Activated CD8-positive, alpha-beta T cell treated with anti-CD3 and anti-CD28 coated beads for 36 hours (primary cell): ENCODE results near the gene GAS2. TPM values are rescaled to one million over a fixed set of nuclear protein-coding genes. Genes with fewer than 3 reads are reported as not detected.
A peak's percentile ranks its signal among the peaks of the same experiment; 100 is the strongest.
"Not testable (repeated sequence)": the region's sequence is repeated elsewhere in the genome, so short reads cannot be mapped to it uniquely, and the experiment has no call there.

Experiments used
- ATAC-seq: fragments of 200-7000 bp; cut with Tn5 transposase; one replicate; pipeline ENCODE4 v1.10.0; 2021; ENCODE audit warnings: mild to moderate bottlenecking, moderate library complexity
- CTCF ChIA-PET: fragments of 350-600 bp; sonication (Branson Sonifier 250); formaldehyde crosslinking; loops from one replicate; lab custom pipeline; 2021; ENCODE audit warnings: antibody characterized with exemption; lab: Charles Lee
- POLR2A ChIA-PET: fragments of 350-600 bp; sonication (Branson Sonifier 250); formaldehyde crosslinking; loops from one replicate; lab custom pipeline; 2021; ENCODE audit warnings: antibody characterized with exemption; lab: Charles Lee
- DNase-seq: peaks from one replicate; pipeline ENCODE4 v3.0.0-alpha.2; 2020
- H3K27ac Mint-ChIP-seq: one replicate; pipeline ENCODE4 v1.8.0; 2021; ENCODE audit warnings: mild to moderate bottlenecking, mixed read lengths
- H3K27me3 Mint-ChIP-seq: one replicate; pipeline ENCODE4 v1.8.0; 2021; ENCODE audit warnings: mixed read lengths
- H3K36me3 Mint-ChIP-seq: one replicate; pipeline ENCODE4 v1.8.0; 2021; ENCODE audit warnings: low read depth, mixed read lengths
- H3K4me1 Mint-ChIP-seq: one replicate; pipeline ENCODE4 v1.8.0; 2021; ENCODE audit warnings: low read depth, mixed read lengths
- H3K4me3 Mint-ChIP-seq: one replicate; pipeline ENCODE4 v1.8.0; 2021; ENCODE audit warnings: mild to moderate bottlenecking, moderate library complexity, mixed read lengths
- H3K9me3 Mint-ChIP-seq: one replicate; pipeline ENCODE4 v1.8.0; 2021; ENCODE audit warnings: mixed read lengths
- intact Hi-C: fragments of 100-400 bp; cut with micrococcal nuclease; formaldehyde crosslinking; loops from one replicate; pipeline ENCODE4 v1.10.0; 2022
- total RNA-seq, 2 experiments: library from RNA; stranded (reverse); gene quantifications; one replicate each; pipeline ENCODE4 v1.2.3, GENCODE V29; 2021
- TF ChIP-seq, protein P1 (sequence below): fragments of 200-600 bp; IDR thresholded peaks from one replicate; pipeline ENCODE4 v1.8.0; 2022; ENCODE audit warnings: antibody characterized with exemption, mild to moderate bottlenecking

The GAS2 gene
- total RNA-seq, 2 experiments from 2014 or later = 0.99 to 2.6 TPM

DNA sequence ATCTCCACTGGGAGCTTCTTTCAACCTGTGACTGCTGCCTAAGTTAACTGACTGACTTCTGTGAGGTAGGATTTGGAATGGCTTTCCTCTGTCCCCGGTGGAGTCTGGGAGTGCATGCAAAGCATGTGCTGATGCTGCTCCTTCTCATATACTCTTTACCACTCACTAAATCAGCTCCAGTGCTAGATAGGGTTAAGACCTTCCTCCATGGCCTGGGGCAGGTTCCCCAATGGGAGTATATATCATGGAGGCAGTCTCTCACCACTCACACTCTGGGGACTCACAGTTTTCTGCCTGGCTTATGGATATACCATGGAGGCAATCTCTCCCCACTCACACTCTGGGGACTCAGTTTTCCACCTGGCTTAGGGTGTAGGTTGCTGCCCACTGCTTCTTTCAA lies 30.7 kb upstream of the GAS2 start:
- peaks cover 1% of the 10 kb centered on the region for H3K4me1 Mint-ChIP-seq
- ATAC-seq (peak; percentile 57), DNase-seq (no peak)
- ChIA-PET CTCF (interaction anchor here (1.9 kb wide), 1 partner anchor 11 kb away, joined by 6 read pairs; the partner anchor contains the start of gene FANCF), POLR2A (interaction anchor here (0.8 to 1.6 kb wide), 2 partner anchors 11 to 26 kb away, joined by 3 to 11 read pairs; partner anchors contain the start of gene FANCF)
- no peaks in the 10 kb centered on the region for H3K36me3 Mint-ChIP-seq
- no peaks in the 10 kb centered on the region for H3K27me3 Mint-ChIP-seq
- intact Hi-C loops = no loop called here
- H3K4me3 Mint-ChIP-seq = no peak overlapping the region
- H3K27ac Mint-ChIP-seq = no peak overlapping the region
- TF ChIP-seq, protein P1, sequence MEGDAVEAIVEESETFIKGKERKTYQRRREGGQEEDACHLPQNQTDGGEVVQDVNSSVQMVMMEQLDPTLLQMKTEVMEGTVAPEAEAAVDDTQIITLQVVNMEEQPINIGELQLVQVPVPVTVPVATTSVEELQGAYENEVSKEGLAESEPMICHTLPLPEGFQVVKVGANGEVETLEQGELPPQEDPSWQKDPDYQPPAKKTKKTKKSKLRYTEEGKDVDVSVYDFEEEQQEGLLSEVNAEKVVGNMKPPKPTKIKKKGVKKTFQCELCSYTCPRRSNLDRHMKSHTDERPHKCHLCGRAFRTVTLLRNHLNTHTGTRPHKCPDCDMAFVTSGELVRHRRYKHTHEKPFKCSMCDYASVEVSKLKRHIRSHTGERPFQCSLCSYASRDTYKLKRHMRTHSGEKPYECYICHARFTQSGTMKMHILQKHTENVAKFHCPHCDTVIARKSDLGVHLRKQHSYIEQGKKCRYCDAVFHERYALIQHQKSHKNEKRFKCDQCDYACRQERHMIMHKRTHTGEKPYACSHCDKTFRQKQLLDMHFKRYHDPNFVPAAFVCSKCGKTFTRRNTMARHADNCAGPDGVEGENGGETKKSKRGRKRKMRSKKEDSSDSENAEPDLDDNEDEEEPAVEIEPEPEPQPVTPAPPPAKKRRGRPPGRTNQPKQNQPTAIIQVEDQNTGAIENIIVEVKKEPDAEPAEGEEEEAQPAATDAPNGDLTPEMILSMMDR = no peak
- H3K9me3 Mint-ChIP-seq = no peaks in the 10 kb centered on the region

- no peaks in the 10 kb centered on the region for H3K27me3 Mint-ChIP-seq
- peaks cover 1% of the 10 kb centered on the region for H3K4me1 Mint-ChIP-seq
- H3K9me3 Mint-ChIP-seq = no peaks in the 10 kb centered on the region
- no peaks in the 10 kb centered on the region for H3K36me3 Mint-ChIP-seq
- intact Hi-C loops = no loop called here
- H3K4me3 Mint-ChIP-seq = no peak overlapping the region
- POLR2A ChIA-PET = no interaction called here
- CTCF ChIA-PET = no interaction called here
- H3K27ac Mint-ChIP-seq = no peak overlapping the region
- ATAC-seq = no peak
- DNase-seq = no peak
- TF ChIP-seq, protein P1 = no peak
These were observed 25.5 kb upstream of the GAS2 start for GRCh38 chr11:22640862-22641261.

DNA sequence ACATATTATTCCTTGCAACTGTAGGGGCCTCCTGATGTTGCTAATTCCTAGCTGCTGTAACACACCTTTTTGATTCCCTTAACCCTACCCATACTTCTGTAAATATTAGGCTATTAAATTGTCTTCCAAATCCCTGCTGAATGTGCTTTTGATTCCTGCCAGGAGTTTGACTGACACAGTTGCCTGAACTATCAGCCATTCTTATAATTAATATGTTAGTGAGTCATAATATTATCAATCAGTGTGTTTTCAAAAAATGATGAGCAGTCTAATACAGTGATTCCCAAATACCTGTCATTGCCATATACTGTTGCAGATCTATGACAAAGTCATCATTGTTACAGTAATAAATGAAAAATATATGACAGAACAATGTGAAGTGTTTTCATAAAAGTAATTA lies 24.9 kb upstream of the GAS2 start:
- no peak overlapping the region for H3K4me3 Mint-ChIP-seq
- no peak overlapping the region for H3K27ac Mint-ChIP-seq
- peaks cover 1% of the 10 kb centered on the region for H3K4me1 Mint-ChIP-seq
- H3K36me3 Mint-ChIP-seq = no peaks in the 10 kb centered on the region
- no peaks in the 10 kb centered on the region for H3K9me3 Mint-ChIP-seq
- CTCF ChIA-PET = no interaction called here
- intact Hi-C loops = no loop called here
- TF ChIP-seq, protein P1 = no peak
- DNase-seq (no peak), ATAC-seq (no peak)
- POLR2A ChIA-PET = no interaction called here
- H3K27me3 Mint-ChIP-seq = no peaks in the 10 kb centered on the region

- H3K4me3 Mint-ChIP-seq, CTCF ChIA-PET, H3K27me3 Mint-ChIP-seq, DNase-seq, H3K36me3 Mint-ChIP-seq, POLR2A ChIA-PET, H3K9me3 Mint-ChIP-seq, intact Hi-C loops, ATAC-seq, H3K27ac Mint-ChIP-seq: not testable (repeated sequence)
- peaks cover 14% of the 10 kb centered on the region for H3K4me1 Mint-ChIP-seq
These were observed 14.1 kb upstream of the GAS2 start for GRCh38 chr11:22652346-22652745.

- Mint-ChIP-seq H3K27ac (no peak overlapping the region), H3K27me3 (no peaks in the 10 kb centered on the region), H3K4me3 (no peak overlapping the region), H3K9me3 (no peaks in the 10 kb centered on the region), H3K36me3 (no peaks in the 10 kb centered on the region), H3K4me1 (peaks cover 20% of the 10 kb centered on the region)
- DNase-seq (no peak), ATAC-seq (no peak)
- CTCF ChIA-PET = interaction anchor here (1.1 to 1.4 kb wide), 2 partner anchors 23 to 30 kb away, joined by 5 to 7 read pairs; partner anchors contain the start of gene FANCF
- intact Hi-C loops = no loop called here
- TF ChIP-seq, protein P1 = no peak
- POLR2A ChIA-PET = interaction anchor here (1.2 kb wide), 1 partner anchor 30 kb away, joined by 4 read pairs; the partner anchor contains the start of gene FANCF
These were observed 10.3 kb upstream of the GAS2 start for GRCh38 chr11:22656130-22656529.
